SIG-M5 treated with dmso at 0.1 percent for 504 hours (cell line): ENCODE data around the gene BICDL1.
"Not testable (repeated sequence)": the region's sequence is repeated elsewhere in the genome, so short reads cannot be mapped to it uniquely, and the experiment has no call there.

ENCODE experiments used
- DNase-seq: peaks from one replicate; lab custom pipeline; 2025; ENCODE audit not compliant: unreplicated experiment; lab: John Stamatoyannopoulos, UW

Gene BICDL1

GRCh38 chr12:119988472-119989360 is at the start of gene BICDL1:
Gene BICDL1 (plus strand): TSS chr12:119989236. CDS start chr12:119989869, 633 bp downstream.
- peak; percentile 95 for DNase-seq

GRCh38 chr12:119940897-119941296 is 48.1 kb upstream of the BICDL1 start:
- peak; percentile 40 for DNase-seq

GRCh38 chr12:119942386-119942785 is 46.6 kb upstream of the BICDL1 start:
- DNase-seq, result no peak

GRCh38 chr12:119946213-119946612 is 42.8 kb upstream of the BICDL1 start:
- no peak for DNase-seq

- no peak for DNase-seq
Observed at GRCh38 chr12:119949145-119949544, 39.9 kb upstream of the BICDL1 start.

GRCh38 chr12:119949594-119949993 is 39.4 kb upstream of the BICDL1 start:
- no peak for DNase-seq

GRCh38 chr12:119956047-119956446 is 33.0 kb upstream of the BICDL1 start:
- no peak for DNase-seq

- no peak for DNase-seq
Observed at GRCh38 chr12:119957135-119957534, 31.9 kb upstream of the BICDL1 start.

GRCh38 chr12:119959435-119959834 is 29.6 kb upstream of the BICDL1 start:
- DNase-seq, result no peak

- DNase-seq, result no peak
Observed at GRCh38 chr12:119964123-119964522, 24.9 kb upstream of the BICDL1 start.

GRCh38 chr12:119964929-119965328 is 24.1 kb upstream of the BICDL1 start:
- no peak for DNase-seq

GRCh38 chr12:119980242-119980641 is 8.8 kb upstream of the BICDL1 start:
- DNase-seq, result no peak

GRCh38 chr12:119980702-119981101 is 8.3 kb upstream of the BICDL1 start:
- not testable (repeated sequence) for DNase-seq

- DNase-seq, result no peak
Observed at GRCh38 chr12:119989361-119989730, 310 bp downstream of the BICDL1 start.

GRCh38 chr12:119989731-119990381 is 820 bp downstream of the BICDL1 start:
- DNase-seq, result peak; percentile 61

- peak; percentile 92 for DNase-seq
Observed at GRCh38 chr12:119990382-119990874, 1.4 kb downstream of the BICDL1 start.

- no peak for DNase-seq
Observed at GRCh38 chr12:119992129-119992705, 3.2 kb downstream of the BICDL1 start.

GRCh38 chr12:119994892-119995658 is 6.0 kb downstream of the BICDL1 start:
- no peak for DNase-seq

- DNase-seq, result no peak
Observed at GRCh38 chr12:119996417-119996816, 7.4 kb downstream of the BICDL1 start.

- DNase-seq, result no peak
Observed at GRCh38 chr12:119998471-119999245, 9.6 kb downstream of the BICDL1 start.
